HepG2 (cell line): ENCODE measurements around the gene PPFIA3. TPM values are rescaled to one million over a fixed set of nuclear protein-coding genes. Genes with fewer than 3 reads are reported as not detected.
A peak's percentile ranks its signal among the peaks of the same experiment; 100 is the strongest.

Experiments
- GMEB2 ChIP-seq: IDR thresholded peaks from 2 replicates; pipeline ENCODE4 v1.6.1; 2016; ENCODE audit warnings: missing biosample characterization, missing genetic modification reagents, low read depth
- NR2F1 ChIP-seq, 2 experiments: fragments of 450-650 bp in 1 of 2; formaldehyde crosslinking in 1 of 2; IDR thresholded peaks; 2 replicates each; pipeline versions ENCODE4 v1.5.0 to v1.6.1; 2016 to 2020; ENCODE audit warnings: mild to moderate bottlenecking in 1 of 2, missing compliant biosample characterization in 1 of 2, missing genetic modification reagents in 1 of 2, moderate library complexity in 1 of 2
- TCF7 ChIP-seq: sonication (generic); IDR thresholded peaks from 2 replicates; pipeline ENCODE4 v1.6.1; 2016; ENCODE audit warnings: antibody characterized with exemption, low read depth
- XRCC5 ChIP-seq: fragments of 200-400 bp; formaldehyde crosslinking; optimal IDR thresholded peaks from 2 replicates; pipeline ENCODE3; 2017; ENCODE audit warnings: mild to moderate bottlenecking, low read length
- YEATS4 ChIP-seq: sonication (generic); formaldehyde crosslinking; IDR thresholded peaks from 2 replicates; pipeline ENCODE4 v1.4.0; 2020; ENCODE audit warnings: missing genetic modification reagents, borderline replicate concordance
- ZNF235 ChIP-seq: sonication (generic); formaldehyde crosslinking; IDR thresholded peaks from 2 replicates; pipeline ENCODE4 v1.8.1; 2023; ENCODE audit warnings: mild to moderate bottlenecking, missing genetic modification reagents, borderline replicate concordance
- ZNF292 ChIP-seq: sonication (generic); formaldehyde crosslinking; IDR thresholded peaks from 2 replicates; pipeline ENCODE4 v1.8.1; 2022; ENCODE audit warnings: mild to moderate bottlenecking, low read depth, missing genetic modification reagents, borderline replicate concordance
- ZNF30 ChIP-seq: sonication (generic); formaldehyde crosslinking; IDR thresholded peaks from 2 replicates; pipeline ENCODE4 v1.5.0; 2020; ENCODE audit warnings: mild to moderate bottlenecking, missing genetic modification reagents
- ZNF317 ChIP-seq: sonication (generic); formaldehyde crosslinking; IDR thresholded peaks from 2 replicates; pipeline ENCODE4 v1.5.0; 2020; ENCODE audit warnings: mild to moderate bottlenecking, missing genetic modification reagents
- ZNF577 ChIP-seq: sonication (generic); formaldehyde crosslinking; IDR thresholded peaks from 2 replicates; pipeline ENCODE4 v1.4.0; 2020; ENCODE audit warnings: mild to moderate bottlenecking, low read depth, missing genetic modification reagents, borderline replicate concordance
- polyA plus RNA-seq, 8 experiments: library from polyadenylated mRNA; depleted of rRNA in 3 of 8; stranded (reverse) in 7 of 8; unstranded in 1 of 8; fragments of >200 nt; fragmentation: Illumina TruSeq in 4 of 8; extraction: Trizol in 4 of 8; gene quantifications; 2 replicates each; pipeline versions ENCODE4 v1.2.1 to v1.2.3, GENCODE V29; 2011 to 2016; ENCODE audit warnings: low read depth in 4 of 8, missing spikeins in 1 of 8, mixed read lengths in 1 of 8; ENCODE audit not compliant: insufficient read depth in 1 of 8
- total RNA-seq, 5 experiments: library from RNA; depleted of rRNA; stranded (reverse); fragments of >200 nt; fragmentation: Illumina TruSeq; extraction: Trizol; gene quantifications; 2 replicates each; pipeline ENCODE4 v1.2.3, GENCODE V29; 2016; ENCODE audit warnings: low read depth in 1 of 5
- TF ChIP-seq, protein P1 (sequence below): sonication (generic); formaldehyde crosslinking; IDR thresholded peaks from 2 replicates; pipeline ENCODE4 v1.5.0; 2020; ENCODE audit warnings: mild to moderate bottlenecking, missing genetic modification reagents
- TF ChIP-seq, protein P2 (sequence below): sonication (generic); formaldehyde crosslinking; IDR thresholded peaks from 2 replicates; pipeline ENCODE4 v1.5.1; 2020; ENCODE audit warnings: mild to moderate bottlenecking, missing genetic modification reagents
- TF ChIP-seq, protein P3 (sequence below), 2 experiments: sonication (generic) in 1 of 2; formaldehyde crosslinking in 1 of 2; IDR thresholded peaks; 2 replicates each; pipeline versions ENCODE4 v1.4.0 to v1.6.1; 2016 to 2020; ENCODE audit warnings: borderline replicate concordance in 1 of 2, low read depth in 1 of 2, mild to moderate bottlenecking in 1 of 2, missing genetic modification reagents in 1 of 2

Gene PPFIA3
- total and polyA plus RNA-seq, 2 of the 13 experiments (the other 11 are each of a cell fraction or from before 2014, with no cell fraction given): 6.7 to 8.6 TPM

DNA sequence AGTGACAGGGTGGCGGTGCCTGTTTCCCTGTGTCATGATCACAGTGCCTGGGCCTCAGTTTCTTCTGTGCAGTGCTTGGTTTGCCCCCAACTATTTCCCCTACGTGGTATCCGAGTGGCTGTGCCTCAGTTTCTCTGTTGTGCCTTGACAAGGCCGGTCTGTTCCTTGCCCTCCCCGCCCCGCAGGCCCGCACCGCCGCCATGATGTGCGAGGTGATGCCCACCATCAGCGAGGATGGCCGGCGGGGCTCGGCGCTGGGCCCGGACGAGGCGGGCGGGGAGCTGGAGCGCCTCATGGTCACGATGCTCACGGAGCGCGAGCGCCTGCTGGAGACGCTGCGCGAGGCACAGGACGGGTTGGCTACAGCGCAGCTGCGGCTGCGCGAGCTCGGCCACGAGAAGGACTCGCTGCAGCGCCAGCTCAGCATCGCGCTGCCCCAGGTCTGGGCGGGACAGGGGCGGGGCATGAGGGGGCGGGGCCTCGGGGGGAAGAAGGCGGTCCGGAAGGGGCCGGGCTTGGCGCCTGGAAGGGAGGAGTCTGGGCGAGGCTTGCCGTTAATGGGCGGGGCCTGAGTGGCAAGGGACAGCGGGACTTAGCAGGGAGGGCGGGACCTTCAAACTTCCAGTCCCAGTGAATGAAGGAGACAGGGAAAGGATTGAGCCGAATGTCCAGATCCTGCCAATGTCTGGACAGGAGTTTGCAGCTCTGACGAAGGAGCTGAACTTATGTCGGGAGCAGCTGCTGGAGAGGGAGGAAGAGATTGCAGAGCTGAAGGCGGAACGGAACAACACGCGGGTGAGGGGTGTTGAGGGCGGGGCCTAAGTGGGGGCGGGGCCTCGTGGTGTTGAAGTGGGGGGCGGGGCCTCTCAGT lies 8.6 kb downstream of the PPFIA3 start (continued):
- TF ChIP-seq, protein P1, sequence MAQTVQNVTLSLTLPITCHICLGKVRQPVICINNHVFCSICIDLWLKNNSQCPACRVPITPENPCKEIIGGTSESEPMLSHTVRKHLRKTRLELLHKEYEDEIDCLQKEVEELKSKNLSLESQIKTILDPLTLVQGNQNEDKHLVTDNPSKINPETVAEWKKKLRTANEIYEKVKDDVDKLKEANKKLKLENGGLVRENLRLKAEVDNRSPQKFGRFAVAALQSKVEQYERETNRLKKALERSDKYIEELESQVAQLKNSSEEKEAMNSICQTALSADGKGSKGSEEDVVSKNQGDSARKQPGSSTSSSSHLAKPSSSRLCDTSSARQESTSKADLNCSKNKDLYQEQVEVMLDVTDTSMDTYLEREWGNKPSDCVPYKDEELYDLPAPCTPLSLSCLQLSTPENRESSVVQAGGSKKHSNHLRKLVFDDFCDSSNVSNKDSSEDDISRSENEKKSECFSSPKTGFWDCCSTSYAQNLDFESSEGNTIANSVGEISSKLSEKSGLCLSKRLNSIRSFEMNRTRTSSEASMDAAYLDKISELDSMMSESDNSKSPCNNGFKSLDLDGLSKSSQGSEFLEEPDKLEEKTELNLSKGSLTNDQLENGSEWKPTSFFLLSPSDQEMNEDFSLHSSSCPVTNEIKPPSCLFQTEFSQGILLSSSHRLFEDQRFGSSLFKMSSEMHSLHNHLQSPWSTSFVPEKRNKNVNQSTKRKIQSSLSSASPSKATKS (CRISPR knock-in tag): no peak; the same call in 1 of the 2 replicates
- no peak for TF ChIP-seq GMEB2
- peak; percentile 85 for TF ChIP-seq YEATS4 (CRISPR knock-in tag)
- no peak for TF ChIP-seq ZNF292 (CRISPR knock-in tag)
- peak; percentile 99 for TF ChIP-seq ZNF30 (CRISPR knock-in tag)
- peak; percentile 86; the same call in 1 of the 2 replicates for TF ChIP-seq ZNF317 (CRISPR knock-in tag)
- no peak for TF ChIP-seq TCF7
- TF ChIP-seq ZNF577 (CRISPR knock-in tag): peak; percentile 93; the same call in 1 of the 2 replicates
- TF ChIP-seq, protein P2, sequence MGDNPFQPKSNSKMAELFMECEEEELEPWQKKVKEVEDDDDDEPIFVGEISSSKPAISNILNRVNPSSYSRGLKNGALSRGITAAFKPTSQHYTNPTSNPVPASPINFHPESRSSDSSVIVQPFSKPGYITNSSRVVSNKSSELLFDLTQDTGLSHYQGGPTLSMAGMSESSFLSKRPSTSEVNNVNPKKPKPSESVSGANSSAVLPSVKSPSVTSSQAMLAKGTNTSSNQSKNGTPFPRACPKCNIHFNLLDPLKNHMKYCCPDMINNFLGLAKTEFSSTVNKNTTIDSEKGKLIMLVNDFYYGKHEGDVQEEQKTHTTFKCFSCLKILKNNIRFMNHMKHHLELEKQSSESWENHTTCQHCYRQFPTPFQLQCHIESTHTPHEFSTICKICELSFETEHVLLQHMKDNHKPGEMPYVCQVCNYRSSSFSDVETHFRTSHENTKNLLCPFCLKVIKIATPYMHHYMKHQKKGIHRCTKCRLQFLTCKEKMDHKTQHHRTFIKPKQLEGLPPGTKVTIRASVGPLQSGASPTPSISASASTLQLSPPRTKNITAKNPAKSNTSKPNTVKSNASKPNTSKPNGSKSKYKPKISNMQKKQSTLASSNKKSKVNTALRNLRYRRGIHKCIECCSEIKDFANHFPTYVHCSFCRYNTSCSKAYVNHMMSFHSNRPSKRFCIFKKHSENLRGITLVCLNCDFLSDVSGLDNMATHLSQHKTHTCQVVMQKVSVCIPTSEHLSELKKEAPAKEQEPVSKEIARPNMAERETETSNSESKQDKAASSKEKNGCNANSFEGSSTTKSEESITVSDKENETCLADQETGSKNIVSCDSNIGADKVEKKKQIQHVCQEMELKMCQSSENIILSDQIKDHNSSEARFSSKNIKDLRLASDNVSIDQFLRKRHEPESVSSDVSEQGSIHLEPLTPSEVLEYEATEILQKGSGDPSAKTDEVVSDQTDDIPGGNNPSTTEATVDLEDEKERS: peak; percentile 43; the same call in 1 of the 2 replicates
- no peak for TF ChIP-seq NR2F1 (CRISPR knock-in tag; IDR thresholded peaks at IDR 0.05)
- TF ChIP-seq XRCC5: no peak
- TF ChIP-seq, protein P3, sequence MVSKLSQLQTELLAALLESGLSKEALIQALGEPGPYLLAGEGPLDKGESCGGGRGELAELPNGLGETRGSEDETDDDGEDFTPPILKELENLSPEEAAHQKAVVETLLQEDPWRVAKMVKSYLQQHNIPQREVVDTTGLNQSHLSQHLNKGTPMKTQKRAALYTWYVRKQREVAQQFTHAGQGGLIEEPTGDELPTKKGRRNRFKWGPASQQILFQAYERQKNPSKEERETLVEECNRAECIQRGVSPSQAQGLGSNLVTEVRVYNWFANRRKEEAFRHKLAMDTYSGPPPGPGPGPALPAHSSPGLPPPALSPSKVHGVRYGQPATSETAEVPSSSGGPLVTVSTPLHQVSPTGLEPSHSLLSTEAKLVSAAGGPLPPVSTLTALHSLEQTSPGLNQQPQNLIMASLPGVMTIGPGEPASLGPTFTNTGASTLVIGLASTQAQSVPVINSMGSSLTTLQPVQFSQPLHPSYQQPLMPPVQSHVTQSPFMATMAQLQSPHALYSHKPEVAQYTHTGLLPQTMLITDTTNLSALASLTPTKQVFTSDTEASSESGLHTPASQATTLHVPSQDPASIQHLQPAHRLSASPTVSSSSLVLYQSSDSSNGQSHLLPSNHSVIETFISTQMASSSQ (IDR thresholded peaks at IDR 0.05; ENCODE audit: low read depth): no peak
- TF ChIP-seq, protein P3 (CRISPR knock-in tag; IDR thresholded peaks at IDR 0.05; ENCODE audit: borderline replicate concordance): peak; percentile 86
- peak; percentile 93; the same call in 1 of the 2 replicates for TF ChIP-seq ZNF235 (CRISPR knock-in tag)
